DMS114 treated with DMSO at 0.1 percent for 48 hours (cell line): Measurements from ENCODE around the gene PPP2R2D.
A peak's percentile ranks its signal among the peaks of the same experiment; 100 is the strongest.

Source experiments
- DNase-seq: peaks from one replicate; lab custom pipeline; 2025; ENCODE audit not compliant: unreplicated experiment; lab: John Stamatoyannopoulos, UW

PPP2R2D gene

DNA sequence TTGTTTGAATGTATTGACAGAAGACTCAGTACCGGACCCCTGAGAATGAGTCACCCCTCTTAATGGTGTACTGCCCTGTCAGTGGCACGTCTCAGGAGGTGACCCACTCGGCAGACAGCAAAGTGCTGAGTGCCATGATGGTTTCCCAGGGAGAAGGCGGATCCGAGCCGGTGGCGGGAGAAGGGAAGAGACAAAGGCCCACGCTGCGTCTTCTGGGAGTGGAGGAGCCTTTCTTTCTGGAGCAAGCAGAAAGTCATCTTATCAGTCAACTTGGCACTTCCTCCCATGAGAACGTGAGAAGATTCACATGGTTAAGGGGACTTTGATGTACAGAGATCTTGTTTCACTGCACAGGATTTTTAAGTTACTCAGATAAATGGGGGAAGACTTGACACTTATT, 14.6 kb upstream of the PPP2R2D start:
- no peak for DNase-seq

DNA sequence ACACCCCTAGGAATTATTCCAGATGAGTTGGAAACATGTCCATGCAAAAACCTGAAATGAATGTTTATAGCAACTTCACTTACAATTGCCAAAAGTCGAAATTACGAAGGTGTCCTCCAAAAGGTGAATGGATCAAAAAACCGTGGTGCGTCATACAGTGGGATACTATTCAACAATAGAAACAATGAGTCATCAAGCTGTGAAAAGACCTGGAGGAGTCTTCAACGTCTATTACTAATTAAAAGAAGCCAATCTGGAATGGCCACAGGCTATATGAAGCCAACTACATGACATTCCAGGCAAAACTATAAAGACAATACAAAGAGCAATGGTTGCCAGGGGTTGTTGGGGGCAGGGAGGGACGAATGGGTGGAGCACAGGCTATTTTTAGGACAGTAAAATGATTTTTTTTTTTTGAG, 12.6 kb upstream of the PPP2R2D start:
- DNase-seq = no peak

DNA sequence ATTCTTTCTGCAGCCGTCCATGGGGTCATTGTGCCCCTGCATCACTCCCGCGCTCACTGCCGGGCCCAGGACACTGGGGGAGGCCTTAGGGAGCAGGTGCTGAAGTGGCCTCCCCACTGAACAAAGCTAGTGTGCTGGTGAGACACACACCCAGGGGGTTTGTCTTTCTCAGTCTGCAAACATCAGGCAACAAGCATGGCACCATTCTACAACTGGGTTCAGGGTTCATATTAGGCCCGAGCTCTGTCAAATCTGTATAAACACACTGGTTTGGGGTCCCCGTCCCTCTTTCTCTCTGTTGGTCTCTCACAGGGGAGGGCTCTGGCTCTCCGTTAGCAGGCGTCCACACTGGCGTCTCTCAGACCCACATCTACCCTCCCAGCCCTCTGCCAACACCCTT, 11.1 kb upstream of the PPP2R2D start:
- no peak for DNase-seq

DNA sequence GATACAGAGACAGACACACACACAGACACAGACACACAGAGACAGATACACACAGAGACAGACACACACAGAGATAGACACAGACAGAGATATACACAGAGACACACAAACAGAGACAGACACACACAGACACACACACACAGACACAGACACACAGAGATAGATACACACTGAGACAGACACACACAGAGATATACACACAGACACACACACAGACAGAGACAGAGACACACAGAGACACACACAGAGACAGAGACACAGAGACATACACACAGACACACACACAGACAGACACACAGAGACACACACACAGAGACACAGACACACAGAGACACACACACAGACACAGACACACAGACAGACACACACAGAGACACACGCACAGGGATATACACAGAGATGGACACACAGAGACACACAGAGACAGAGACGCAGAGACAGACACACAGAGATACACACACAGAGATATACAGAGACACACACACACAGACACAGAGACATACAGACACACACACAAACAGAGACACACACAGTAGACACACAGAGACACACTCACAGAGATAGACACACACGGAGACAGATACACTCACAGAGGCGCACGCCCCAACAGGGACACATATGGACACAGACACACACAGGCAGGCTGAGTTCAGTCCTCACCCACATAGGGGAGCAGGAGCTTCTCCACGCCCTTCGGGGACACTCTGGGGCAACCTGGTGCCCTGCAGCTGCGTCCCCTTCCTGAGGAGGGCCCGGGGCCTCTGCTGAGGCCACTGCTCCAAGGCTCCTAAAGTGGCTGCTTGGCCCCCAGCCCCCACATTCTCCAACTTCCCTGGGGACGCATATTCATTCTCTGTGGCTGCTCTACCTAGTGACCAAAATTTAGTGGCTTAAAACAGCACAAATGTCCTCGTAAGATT, 10.3 kb upstream of the PPP2R2D start:
- no peak for DNase-seq

DNA sequence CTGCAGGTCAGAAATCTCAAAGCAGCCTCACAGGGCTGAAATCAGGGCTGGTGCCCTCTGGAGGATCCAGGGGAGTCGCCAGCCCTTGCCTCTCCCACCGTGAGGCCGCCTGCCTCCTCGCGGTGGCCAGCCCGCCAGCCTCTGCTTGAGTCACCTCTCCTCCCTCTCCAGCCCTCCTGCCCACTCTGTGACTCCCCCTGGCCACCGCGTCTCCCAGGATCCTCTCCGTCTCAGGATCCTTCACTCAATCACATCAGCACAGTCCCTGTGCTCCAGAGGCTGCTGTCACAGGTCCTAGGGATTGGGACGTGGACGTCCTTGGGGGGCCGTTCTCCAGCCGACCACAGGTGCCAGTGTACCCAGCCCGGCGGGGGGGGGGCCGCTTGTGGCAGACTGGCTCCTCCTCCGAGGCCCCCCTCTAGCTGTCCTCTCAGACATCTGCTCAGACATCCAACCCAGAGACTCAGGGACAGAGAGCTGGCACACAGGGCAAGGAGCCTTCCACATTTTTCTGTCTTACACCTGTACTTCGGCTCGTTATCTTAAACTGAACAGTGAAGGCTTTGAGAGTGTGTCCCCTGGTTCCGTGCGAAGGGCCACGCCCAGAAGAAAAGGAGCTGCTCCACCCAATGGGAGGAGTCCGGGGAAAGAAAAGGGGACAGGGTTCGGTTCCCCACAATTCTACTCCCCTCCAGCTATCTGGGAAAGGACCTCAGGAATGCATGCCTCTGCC, 9.4 kb upstream of the PPP2R2D start:
- DNase-seq = no peak

DNA sequence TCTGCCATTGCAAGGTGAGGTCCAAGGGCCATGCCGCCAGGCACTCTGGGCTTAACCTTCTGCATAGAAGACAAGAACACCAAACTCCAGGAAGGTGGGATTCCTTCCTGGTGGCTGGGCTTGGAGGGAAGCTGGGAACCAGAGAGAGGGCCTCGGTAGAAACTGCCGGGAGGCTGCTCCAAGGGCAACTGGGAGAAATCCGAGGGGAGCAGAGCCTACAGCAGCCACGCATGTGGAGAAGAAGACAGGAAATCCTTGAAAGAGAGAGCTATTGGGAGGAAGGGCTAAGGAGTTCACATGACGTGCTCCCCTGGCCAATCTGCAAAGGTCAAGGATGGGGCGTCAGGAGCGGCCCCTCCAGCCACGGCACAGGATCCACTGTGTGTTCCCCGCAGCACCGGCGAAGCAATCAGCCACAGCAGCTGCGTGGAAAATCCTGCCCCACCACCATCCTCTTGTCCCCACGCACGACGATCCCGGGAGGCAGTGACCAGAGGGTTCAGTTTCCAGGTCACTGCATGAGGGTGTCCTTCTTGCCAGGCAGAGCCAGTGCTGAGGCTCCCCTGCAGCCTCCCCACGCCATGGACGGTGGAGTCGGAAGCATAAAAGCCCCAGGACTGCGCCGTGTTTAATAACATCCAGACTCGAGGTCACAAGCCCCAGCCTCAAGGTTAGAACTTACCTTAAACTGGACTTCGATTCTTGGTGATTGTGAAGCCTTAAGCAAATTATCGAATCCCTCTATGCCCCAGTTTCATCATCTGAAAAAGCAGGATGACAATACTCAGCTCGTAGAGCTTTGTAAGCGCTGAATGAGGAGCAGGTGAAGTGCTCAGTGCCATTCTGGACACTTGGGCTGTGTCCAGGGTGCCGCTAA, 8.6 kb upstream of the PPP2R2D start:
- DNase-seq = no peak

DNA sequence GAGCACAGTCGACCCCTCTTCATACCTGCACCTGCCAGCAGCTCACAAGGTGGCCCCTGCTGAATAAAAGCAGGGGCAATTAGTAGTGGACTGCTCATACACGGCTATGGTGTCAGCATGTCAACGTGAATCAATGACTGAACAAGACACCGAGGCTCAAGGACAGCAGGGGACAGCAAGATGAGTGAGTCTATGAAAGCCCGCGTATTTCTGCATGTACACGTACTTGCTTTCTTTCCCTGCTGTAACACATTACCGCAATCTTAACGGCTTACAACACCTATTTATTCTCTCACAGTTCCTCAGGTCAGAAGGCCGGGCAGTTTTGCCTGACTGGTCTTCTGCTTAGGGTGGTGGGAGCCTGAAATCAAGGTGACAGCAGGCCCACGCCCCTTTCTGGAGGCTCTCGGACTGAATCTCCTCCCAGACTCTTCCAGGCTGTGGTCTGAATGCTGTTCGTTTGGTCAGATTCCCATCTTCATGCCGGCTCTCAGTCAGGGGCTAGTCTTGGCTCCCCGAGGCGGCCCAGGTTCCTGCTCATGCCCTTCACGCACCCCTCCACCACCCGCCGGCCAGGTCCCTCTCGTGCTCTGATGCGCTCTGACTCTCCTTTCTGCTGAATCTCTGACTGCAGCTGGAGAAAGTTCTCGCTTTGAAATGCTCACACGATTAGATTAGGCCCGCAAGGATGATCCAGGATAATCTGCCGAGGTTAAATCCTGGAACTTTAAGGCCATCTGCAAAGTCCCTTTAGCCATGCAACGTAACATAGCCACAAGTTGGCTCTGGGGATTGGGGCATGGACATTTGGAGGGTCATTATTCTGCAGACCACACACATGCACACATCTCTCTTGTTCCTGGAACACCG, 7.8 kb upstream of the PPP2R2D start:
- DNase-seq = no peak

DNA sequence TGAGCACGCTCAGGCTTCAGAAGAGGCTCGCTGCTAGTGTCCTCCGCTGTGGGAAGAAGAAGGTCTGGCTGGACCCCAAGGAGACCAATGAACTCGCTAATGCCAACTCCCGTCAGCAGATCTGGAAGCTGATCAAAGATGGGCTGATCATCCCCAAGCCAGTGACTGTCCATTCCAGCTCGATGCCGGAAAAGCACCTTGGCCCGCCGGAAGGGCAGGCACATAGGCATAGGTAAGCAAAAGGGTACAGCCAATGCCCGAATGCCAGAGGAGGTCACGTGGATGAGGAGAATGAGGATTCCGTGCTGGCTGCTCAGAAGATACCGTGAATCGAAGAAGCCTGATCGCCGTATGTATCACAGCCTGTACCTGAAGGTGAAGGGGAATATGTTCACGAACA, 5.7 kb upstream of the PPP2R2D start:
- no peak for DNase-seq

DNA sequence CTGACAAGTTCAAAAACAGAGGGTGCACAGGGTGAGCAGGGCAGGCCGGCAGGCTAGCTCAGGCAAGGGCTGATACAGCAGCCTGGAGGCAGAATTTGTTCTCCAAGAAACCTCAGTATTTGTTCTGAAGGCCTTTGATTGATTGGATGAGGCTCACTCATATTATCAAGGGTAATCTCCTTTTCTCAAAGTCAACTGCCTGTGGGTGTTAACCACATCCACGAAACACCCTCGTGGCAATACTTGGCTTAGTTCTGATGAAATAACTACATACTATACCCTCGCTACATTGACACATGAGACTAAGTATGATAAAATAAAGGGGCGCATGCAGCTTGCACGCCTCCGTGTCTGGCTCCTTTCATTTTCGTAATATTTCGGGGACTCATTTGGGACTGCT, 4.4 kb upstream of the PPP2R2D start:
- DNase-seq = no peak

DNA sequence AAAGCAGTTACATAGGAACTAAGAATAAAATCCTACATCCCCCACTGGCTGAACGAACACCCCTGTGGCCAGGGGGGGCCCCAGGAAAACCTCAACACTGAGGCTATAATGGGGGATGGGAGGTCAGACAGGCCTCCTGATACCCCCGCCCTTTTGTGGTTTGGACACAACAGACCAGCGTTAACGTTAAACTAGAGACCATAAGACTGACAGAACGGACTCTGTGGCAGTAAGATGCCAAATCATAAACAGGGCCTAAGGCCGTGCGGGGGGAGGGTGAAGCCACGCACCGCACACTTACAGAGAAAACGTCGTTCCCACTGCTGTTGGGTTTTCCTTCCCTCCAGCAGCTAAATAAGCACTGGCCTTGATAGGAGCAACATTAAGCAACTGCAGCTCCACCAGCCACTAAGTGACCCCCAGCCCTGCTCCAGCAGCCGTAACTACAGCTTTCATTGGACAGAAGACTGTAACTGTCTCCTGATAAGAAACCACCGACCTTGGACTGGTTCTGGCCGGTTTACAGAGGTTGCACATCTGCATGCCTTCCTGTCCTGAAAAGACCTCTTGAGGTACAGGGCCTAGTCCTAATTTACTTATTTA, 3.4 kb upstream of the PPP2R2D start:
- DNase-seq = no peak

DNA sequence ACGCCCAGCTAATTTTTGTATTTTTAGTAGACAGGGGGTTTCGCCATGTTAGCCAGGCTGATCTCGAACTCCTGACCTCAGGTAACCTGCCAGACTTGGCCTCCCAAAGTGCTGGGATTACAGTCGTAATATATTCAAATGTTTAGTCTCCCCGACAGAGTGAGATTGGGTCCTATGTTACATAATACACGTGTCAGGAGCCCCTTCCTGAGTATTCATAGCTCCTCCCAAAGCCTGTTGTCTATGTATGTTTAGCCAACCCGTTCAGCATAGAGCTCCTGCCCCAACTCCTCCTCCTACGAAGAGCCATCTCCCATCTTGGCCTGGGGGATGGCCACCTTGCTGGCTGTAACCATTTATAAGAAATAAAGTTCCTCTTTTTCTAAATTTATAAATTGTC, 2.7 kb upstream of the PPP2R2D start:
- no peak for DNase-seq

DNA sequence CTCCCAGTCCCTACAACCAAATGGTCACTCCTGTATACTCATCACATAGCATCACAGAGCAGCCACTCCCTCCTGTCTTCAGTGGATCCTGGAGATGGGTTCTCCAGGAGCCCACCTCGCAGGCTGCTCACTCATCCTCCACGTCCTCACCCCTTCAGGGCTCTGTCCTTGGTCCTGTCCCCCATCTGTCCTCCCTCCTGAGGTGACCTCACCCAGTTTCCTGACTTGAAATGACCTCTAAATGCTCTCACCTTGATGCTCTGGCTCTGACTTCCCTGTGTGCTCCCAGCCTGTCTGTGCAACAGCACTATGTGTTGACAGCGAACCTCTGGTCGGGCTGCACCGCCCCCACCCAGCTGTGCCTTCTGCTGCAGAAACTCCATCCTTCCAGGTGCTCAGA, 2.1 kb upstream of the PPP2R2D start:
- no peak for DNase-seq

DNA sequence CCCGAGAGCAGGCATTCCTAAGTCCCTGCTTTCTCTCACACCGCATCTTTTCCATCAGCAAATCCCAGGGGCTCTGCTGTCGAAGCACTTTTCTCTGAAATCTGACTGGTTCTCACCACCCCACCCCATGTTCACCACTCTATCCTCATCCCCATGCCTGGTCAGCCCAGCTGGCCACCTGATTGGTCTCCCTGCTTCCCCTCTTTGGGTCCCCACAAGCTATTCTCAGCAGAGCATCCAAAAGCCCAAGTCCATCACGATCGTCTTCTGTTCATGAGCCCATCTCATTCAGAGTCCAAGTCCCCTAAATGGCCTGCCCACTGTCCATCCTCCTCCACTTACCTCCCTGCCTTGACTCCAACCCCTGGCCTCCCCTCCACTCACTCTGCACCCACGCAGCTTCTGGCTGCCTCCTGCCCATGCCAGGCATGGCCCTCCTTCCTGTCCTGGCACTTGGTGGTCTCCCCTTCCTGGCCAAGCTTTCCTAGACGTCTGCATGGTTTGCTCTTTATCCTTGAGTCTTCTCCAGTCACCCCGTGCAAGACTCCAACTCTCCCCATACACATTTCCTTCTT, 1.6 kb upstream of the PPP2R2D start:
- no peak for DNase-seq

DNA sequence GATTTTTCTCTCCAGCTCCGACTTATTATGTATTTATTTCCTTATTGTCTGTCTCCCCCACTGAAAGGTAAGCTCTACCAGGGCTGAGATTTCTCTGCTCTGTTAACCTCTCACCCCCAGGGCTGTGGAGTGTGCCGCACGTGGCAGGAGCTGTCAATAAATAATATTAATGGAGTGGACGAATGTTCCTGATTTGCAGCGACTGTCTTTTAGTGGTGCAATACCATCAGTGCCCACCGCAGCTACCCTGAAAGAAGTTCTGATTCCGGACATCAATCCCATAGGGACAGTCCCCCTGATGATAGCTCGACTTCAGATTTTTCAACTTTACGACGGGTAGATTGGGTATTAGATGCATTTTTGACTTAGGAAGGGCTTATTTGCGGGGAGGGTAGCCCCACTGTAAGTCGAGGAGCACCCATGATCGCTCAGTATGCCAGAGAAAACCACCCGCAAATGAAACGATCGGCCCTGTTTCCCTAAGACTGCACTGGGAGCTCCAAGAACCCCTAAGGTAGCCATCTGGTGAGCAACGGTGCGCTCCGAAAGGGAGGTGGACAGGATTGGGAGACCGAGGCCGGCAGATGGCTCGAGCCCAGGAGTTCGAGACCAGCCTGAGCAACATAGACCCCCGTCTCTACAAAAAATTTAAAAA, 986 bp upstream of the PPP2R2D start:
- peak; percentile 13 for DNase-seq

DNA sequence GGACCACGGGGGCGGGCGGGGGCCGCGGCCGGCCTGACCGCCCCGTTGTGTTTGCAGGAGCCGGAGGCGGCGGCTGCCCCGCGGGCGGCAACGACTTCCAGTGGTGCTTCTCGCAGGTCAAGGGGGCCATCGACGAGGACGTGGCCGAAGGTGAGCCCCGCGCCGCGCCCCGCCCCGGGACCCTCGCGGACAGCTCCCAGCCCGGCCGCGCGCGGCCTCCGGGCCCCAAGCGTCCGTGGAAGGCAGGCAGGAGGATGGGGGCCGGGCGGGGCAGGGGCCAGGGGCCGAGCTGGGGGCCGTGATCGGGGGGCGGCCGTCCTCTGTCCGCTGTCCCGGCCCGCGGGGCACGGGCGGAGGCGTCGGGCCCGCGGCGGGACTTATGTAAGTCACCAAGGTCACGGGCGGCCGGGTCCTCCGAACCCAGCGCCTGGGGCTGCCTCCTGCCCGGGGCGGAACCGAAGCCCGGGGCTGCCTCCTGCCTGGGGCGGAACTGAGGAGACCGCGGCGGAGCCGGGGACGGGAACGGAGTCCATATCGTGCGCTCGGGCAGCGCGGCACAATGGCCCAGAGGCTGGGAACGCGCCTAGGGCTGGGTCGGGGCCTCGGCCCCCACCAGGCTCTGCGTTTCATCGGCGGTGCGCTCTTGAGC, 497 bp downstream of the PPP2R2D start:
- DNase-seq = no peak

DNA sequence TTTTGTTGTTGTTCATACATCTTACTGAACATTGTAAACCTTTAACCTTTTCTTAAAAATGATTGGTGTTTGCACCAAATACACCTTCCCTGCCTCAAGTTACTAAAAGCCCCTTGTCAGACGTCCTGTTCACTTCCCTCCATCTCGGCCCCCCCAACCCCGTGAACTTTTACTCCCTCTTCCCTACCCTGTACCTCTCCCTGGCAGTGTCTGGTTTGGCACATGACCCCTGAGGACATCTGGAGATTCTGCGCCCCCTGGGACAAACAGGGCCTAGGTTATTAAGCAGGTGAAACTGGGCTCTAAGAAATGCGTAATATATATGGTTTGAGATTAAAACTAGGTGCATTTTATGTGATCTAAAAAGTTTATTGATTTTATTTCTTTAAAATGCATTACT, 1.4 kb downstream of the PPP2R2D start:
- DNase-seq = no peak

DNA sequence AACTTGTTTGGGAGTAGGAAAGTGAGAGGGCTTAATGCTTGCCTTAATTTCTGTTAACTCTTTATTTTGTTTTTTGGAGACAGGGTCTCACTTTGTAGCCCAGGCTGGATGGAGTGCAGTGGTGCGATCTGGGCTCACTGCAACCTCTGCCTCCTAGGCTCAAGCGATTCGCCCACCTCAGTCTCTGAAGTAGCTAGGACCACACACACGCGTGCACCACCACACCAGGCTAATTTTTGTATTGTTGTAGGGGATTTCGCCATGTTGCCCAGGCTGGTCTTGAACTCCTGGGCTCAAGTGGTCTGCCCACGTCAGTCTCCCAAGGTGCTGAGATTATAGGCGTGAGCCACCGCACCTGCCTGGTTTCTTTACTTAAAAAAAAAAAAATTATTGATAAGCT, 1.9 kb downstream of the PPP2R2D start:
- no peak for DNase-seq

DNA sequence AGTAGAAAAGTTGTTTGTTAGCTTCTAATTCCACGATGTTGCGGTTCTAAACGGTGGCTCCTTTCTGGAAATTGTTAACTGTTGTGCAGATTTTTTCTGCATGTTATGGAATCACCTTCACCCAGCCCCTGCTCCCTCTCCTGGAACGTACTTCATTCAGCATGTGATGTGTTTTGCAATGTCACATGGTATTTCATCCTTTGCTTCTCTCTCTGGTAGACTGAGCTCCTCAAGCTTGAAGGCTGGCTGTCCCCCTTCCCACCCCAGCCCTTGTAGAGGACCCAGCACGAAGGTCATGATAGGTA, 4.4 kb downstream of the PPP2R2D start:
- DNase-seq = no peak
